HG02798 (cell line): ENCODE data around the gene NCAM1.

Source experiments
- ATAC-seq: cut with Tn5 transposase; IDR thresholded peaks from one replicate; pipeline ENCODE4 v1.9.1; 2021; ENCODE audit warnings: mild to moderate bottlenecking; ENCODE audit not compliant: unreplicated experiment, poor library complexity

The NCAM1 gene

DNA sequence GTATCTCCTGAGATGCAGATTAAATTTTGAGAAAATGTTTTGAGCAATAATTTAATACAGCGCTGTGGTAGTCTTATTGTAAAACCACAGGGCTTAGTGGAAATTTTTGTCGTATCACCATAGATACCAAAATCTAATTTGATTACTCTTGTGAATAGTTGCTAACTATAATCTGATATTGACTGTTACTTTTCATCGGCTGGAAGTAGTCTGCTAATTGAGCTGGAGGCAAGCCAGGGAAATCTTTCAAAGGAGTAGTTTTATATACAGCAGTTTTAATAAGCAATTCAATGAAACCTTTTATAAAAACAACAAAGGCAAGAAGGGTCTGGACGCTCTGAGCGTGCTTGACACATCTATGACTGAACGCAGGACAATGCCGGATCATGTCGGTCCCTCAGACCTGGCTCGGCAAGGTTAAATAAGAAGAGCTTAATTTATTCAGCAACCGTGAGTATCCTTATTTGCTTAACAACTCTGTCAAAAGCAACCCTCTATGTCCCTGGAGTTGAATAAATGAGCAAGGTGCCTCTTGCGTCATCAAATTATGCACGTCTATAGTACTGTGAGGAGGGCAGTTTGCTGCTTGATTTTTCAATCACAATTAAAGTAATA, 121.2 kb downstream of the NCAM1 start:
- ATAC-seq, result no peak

GRCh38 chr11:113083571-113083970, 122.4 kb downstream of the NCAM1 start:
- no peak for ATAC-seq

DNA sequence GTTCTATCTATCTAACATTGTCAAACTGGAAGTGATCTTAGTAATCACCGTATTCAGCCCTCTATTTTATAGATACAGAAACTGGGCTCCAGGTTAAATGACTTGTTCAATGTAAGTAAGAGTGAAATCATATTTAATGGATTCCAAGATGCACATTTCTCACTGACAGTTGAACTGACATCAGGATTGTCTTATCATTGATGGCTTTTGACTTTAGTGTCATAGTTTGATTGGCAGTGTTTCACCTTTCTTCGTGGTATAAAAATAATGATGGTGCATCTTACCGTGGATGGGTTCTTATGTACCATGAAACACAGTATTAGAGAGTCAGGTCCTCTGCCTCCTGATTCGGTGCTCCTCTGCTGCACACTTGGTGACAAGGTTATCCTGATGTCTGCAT, 123.1 kb downstream of the NCAM1 start:
- ATAC-seq, result no peak

- ATAC-seq, result no peak
Measured at GRCh38 chr11:113085446-113085845, 124.2 kb downstream of the NCAM1 start.

DNA sequence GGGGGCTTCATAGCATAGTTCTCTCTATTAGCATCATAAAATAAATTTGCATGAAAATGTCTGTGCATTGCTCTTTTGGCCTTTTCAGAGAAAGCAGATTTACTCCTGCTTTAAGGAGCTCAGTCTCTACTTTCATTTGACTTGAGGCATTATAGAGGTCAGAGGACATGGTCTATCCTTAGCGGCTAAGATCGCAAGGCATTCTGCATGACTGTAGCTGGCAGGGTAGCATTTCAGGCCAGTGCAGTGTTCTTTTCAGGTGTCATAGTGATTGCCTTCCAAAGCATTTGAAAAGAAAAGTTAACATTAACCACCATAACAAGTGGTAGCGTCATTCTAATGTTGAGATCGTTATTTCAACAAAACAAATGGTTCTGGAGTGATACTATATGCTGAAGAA, 126.5 kb downstream of the NCAM1 start:
- no peak for ATAC-seq

DNA sequence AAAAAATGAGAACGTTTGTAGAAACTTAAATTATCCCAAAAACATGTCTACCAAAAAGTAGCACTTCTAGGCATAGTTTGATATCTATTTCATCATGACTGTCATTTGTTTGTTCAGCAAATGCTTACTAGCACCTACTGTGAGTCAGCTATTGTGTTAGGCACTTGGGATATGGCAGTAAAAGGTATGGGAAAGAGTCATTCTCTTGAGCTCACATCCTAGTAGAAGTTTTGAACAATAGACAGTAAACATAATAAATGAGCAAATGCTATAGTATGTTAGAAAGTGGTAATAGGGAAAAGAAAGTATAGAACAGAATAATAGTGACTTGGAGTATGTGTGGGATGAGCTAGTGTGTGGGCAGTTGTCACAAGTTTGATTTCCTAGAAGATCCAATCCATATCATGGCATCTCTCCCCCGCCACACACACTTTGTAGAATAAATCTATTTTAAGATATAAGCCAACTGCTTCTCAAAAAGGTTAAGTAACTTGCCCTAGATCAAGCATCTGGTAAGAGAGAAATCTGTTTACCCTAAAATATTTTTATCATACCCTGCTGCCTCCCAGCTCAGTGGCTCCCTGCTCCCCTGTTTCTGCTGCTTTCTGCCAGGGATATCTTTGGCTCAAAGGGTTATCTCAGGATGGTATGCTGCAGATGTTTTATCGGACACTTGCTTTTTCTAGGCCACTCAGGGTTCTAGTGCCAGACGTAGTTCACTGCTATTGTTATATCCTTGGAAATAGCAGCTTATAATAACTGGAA, 129.7 kb downstream of the NCAM1 start:
- no peak for ATAC-seq

GRCh38 chr11:113091481-113091780, 130.2 kb downstream of the NCAM1 start:
- ATAC-seq, result no peak

- ATAC-seq, result no peak
Measured at GRCh38 chr11:113096648-113097047, 135.4 kb downstream of the NCAM1 start.

DNA sequence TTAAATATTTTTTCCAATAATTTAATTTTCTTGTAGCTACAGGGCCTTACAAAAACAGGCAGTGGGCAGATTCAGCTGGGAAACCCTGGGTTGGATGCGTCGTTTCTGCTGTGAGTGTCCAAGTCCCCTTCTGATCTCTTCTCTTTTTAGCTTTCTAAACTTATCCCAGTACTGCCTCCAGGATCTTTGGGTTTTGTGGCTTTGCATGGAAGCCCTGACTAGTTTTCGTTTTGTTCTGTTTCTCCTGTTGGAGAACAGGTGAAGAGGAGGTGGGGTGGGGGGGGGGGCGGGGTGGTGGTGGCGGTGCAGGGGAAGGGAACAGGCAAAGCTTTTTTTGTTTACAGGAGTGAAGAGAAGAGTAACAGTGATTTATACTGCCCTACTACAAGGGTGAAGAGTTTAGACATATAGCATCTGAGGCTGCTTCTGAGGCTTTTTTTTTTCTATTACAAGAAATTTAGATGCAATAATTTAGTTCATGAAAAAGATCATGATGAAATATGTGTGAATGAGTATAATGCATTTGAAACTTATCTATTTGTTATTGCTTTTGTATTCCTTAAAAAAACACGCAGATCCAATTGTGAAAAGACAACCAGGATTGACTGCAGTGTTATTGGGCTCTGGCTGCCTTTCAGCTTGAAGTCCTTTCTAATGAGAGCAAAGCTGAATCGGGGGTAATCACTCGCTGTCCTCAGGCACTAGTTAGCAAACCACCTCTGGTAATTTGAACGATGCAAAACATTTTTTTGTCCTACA, 142.9 kb downstream of the NCAM1 start:
- ATAC-seq, result no peak

DNA sequence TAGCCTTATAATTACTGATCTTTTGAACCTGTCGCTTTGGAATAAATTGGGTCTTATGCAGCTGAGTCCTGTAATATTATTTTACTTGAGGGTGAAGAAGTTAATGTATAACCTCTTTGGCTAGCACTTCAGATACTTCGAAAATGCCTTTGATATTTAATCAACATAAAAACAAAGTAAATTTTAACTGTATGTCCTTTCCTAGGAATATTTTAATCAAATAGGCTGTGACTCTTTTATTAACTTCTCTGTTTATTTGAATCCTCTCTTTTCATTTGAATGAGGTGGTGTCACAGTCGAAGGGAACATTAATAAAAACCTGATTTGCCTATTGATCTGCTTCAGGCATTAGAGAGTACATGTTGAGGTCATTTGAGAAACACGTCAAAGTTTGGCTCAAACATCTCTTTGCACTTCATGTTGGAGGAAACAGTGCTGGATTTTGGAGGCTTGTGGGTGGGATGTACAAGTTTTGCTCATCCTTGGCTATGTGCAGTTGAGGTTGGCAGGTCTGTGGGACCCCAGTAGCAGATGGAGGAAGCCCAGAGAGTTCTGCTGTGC, 143.6 kb downstream of the NCAM1 start:
- no peak for ATAC-seq

GRCh38 chr11:113105592-113105991, 144.4 kb downstream of the NCAM1 start:
- ATAC-seq, result no peak

- no peak for ATAC-seq
Measured at GRCh38 chr11:113106507-113106906, 145.3 kb downstream of the NCAM1 start.

GRCh38 chr11:113110046-113110445, 148.8 kb downstream of the NCAM1 start:
- ATAC-seq, result no peak

DNA sequence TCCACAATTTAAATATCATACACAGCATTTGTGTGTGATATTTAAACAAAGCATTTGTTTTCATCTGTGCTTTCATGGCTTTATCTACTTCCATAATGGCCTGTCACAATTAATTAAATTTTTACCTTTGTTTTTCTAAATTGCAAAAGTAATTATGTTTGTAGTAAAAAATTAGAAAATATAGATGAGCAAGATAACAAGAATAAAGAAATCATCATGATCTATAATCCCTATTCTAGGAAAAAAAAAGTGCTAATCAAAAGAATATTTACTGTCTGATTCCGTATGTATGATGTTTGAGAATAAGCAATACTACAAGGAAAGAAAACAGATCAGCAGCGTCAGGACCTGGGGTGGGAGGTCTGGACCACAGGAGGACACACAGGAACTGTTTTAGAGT, 149.9 kb downstream of the NCAM1 start:
- no peak for ATAC-seq

GRCh38 chr11:113112307-113112706, 151.1 kb downstream of the NCAM1 start:
- ATAC-seq, result no peak

GRCh38 chr11:113113801-113114704, 152.8 kb downstream of the NCAM1 start:
- no peak for ATAC-seq

DNA sequence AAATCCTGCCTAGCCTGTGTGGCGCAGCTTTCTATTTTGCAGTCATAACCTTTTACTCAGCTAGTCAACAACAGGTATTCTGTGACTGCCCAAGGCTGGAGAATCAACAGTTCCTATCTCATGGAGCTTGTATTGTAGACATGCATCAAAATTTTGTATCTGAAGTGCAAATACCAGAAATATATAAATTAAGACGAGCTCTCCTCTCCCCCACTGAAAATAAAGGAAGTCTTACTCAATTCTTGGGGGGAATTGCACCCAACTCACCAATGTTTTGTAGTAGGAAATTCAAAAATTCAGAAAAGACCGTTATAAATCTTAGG, 153.4 kb downstream of the NCAM1 start:
- no peak for ATAC-seq

DNA sequence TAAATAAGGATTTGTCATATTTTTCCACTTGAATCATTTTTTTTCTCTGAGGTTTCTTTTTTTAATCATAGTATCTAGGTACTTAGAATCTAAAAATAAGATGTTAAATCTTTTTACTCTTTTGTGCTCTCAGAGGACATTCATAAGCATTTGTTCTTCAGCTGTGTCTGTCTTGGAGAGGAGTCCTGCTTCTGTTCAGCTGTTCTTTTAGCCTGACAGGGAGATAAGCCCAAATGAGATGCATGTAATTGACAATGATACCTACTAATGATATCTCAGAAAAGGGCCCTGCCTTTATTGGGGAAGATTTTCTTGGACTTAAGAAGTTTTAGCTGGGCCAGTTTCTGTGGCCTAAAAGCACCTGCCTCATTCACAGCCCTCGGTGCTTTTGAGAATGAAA, 156.9 kb downstream of the NCAM1 start:
- no peak for ATAC-seq

DNA sequence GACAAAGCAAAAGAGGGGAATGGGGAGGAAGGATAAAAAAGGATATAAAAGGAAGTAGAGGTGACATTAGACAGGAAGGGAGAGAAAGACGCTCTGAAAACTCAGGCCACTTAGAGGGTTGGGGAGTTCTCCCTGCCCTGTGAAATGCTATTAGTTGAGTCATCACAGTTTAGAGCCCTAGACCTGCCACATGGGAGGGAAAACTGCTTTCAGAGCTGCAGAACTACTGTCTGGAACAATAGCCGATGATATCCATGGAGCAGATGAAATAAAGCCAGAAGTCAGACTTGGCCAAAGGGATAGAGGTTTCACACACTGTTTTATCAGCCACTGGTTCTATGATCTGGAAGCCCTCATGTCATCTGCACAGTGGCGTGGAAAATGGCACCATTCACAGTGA, 157.9 kb downstream of the NCAM1 start:
- ATAC-seq, result no peak

DNA sequence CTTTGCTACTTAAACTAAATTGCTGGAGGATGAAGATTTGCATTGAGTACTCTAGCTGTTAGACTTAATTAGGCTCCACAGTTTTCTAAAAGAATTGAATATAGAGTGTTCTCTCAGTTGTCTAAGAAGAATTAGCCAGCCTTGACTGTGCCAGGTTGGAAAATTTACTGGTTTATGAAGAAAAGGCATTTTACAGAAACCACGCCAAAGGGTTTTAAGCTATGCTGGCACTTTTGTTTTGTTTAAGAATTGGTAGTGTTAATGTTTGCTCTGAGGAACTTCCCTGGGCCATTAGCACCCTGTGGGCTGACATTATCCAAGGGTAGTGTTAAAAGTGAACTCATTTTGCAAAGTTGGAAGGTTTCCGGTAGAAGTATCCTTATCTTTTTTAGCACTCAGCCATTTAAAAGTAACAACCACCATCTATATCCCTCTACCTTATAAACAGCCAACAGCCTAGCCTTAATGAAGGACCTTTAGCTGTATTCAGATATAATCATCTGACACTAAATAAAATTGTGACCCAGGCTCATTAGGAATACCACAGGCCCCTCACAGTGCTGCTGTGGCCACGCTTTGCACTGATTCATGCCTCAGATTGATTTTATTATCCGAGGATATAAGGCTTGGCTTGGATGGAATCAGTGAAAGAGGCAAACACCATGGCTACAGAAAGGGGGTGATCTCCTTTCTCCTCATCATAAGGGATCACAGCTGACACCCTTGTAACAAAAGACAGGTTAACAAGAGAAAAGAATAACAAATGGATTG, 158.9 kb downstream of the NCAM1 start:
- ATAC-seq, result no peak
